ENCODE measurements around the gene SF3B1. TPM values are rescaled to one million over a fixed set of nuclear protein-coding genes. Genes with fewer than 3 reads are reported as not detected.

SF3B1 gene
- total and polyA plus RNA-seq, 2 of the 13 experiments (the other 11 are each of a cell fraction or from before 2014, with no cell fraction given) = 387 to 750 TPM

DNA sequence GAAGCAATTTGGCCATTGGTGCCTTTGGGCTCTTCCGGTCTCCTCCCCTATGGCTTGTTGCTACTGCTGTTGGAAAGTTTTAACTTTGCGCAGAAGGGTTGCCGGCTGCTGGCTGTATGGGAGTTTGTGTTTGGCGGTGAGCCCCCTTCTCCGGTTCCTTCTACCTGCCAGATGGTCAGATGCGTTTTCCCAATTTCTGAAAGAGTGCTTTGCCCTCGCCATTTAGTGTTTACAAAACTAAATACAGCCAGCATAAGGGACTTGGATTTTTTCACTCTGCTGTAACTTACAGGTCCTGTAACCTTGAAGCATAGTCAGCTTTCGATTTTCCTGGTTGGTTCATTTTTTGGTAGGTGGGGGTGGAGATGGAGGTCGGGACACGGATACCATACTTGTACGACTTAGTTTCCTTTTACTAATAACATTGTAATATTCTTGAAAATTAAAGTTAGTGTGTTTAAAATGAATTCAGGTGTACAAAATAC is 19.1 kb upstream of the SF3B1 start (continued):
- TF ChIP-seq PREB (CRISPR knock-in tag; IDR thresholded peaks at IDR 0.05) (no peak), ZNF20 (CRISPR knock-in tag; IDR thresholded peaks at IDR 0.05) (no peak; the same call in 1 of the 2 replicates), HMG20B (CRISPR knock-in tag; conservative IDR thresholded peaks at IDR 0.05) (no peak), KMT2B (CRISPR knock-in tag; IDR thresholded peaks at IDR 0.05) (peak; percentile 79; the same call in 1 of the 2 replicates), SP1 (IDR thresholded peaks at IDR 0.05) (no peak), SP1 (CRISPR knock-in tag; IDR thresholded peaks at IDR 0.05) (no peak), ZNF383 (CRISPR knock-in tag; IDR thresholded peaks at IDR 0.05; ENCODE audit: borderline replicate concordance) (no peak), NFE2L1 (CRISPR knock-in tag; IDR thresholded peaks at IDR 0.05; ENCODE audit: borderline replicate concordance) (no peak), MIXL1 (CRISPR knock-in tag; IDR thresholded peaks at IDR 0.05) (peak; percentile 42; the same call in 1 of the 2 replicates), ZNF292 (CRISPR knock-in tag; IDR thresholded peaks at IDR 0.05; ENCODE audit: borderline replicate concordance, low read depth) (peak; percentile 27; the same call in 1 of the 2 replicates), CHD2 (IDR thresholded peaks at IDR 0.05; ENCODE audit: low read depth, low read length) (no peak), ZFP36 (IDR thresholded peaks at IDR 0.05; ENCODE audit: borderline replicate concordance, low read depth, low read length, partially characterized antibody) (no peak), GATAD2A (CRISPR knock-in tag; IDR thresholded peaks at IDR 0.05) (peak; percentile 29; the same call in 1 of the 2 replicates), ZNF446 (CRISPR knock-in tag; IDR thresholded peaks at IDR 0.05) (no peak), NAIF1 (CRISPR knock-in tag; IDR thresholded peaks at IDR 0.05; ENCODE audit: borderline replicate concordance) (no peak), NFRKB (IDR thresholded peaks at IDR 0.05) (no peak), RCOR2 (CRISPR knock-in tag; IDR thresholded peaks at IDR 0.05) (no peak)
- TF ChIP-seq, protein P1, sequence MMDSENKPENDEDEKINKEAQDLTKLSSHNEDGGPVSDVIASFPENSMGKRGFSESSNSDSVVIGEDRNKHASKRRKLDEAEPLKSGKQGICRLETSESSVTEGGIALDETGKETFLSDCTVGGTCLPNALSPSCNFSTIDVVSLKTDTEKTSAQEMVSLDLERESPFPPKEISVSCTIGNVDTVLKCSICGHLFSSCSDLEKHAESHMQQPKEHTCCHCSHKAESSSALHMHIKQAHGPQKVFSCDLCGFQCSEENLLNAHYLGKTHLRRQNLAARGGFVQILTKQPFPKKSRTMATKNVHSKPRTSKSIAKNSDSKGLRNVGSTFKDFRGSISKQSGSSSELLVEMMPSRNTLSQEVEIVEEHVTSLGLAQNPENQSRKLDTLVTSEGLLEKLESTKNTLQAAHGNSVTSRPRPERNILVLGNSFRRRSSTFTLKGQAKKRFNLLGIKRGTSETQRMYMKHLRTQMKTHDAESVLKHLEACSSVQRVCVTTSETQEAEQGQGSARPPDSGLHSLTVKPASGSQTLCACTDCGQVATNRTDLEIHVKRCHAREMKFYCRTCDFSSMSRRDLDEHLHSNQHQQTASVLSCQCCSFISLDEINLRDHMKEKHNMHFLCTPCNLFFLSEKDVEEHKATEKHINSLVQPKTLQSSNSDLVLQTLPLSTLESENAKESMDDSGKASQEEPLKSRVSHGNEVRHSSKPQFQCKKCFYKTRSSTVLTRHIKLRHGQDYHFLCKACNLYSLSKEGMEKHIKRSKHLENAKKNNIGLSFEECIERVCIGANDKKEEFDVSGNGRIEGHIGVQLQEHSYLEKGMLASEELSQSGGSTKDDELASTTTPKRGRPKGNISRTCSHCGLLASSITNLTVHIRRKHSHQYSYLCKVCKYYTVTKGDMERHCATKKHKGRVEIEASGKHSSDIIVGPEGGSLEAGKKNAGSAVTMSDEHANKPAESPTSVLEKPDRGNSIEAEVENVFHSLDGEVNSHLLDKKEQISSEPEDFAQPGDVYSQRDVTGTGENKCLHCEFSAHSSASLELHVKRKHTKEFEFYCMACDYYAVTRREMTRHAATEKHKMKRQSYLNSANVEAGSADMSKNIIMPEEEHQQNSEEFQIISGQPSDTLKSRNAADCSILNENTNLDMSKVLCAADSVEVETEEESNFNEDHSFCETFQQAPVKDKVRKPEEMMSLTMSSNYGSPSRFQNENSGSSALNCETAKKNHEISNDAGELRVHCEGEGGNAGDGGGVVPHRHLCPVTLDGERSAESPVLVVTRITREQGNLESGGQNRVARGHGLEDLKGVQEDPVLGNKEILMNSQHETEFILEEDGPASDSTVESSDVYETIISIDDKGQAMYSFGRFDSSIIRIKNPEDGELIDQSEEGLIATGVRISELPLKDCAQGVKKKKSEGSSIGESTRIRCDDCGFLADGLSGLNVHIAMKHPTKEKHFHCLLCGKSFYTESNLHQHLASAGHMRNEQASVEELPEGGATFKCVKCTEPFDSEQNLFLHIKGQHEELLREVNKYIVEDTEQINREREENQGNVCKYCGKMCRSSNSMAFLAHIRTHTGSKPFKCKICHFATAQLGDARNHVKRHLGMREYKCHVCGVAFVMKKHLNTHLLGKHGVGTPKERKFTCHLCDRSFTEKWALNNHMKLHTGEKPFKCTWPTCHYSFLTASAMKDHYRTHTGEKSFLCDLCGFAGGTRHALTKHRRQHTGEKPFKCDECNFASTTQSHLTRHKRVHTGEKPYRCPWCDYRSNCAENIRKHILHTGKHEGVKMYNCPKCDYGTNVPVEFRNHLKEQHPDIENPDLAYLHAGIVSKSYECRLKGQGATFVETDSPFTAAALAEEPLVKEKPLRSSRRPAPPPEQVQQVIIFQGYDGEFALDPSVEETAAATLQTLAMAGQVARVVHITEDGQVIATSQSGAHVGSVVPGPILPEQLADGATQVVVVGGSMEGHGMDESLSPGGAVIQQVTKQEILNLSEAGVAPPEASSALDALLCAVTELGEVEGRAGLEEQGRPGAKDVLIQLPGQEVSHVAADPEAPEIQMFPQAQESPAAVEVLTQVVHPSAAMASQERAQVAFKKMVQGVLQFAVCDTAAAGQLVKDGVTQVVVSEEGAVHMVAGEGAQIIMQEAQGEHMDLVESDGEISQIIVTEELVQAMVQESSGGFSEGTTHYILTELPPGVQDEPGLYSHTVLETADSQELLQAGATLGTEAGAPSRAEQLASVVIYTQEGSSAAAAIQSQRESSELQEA (CRISPR knock-in tag; IDR thresholded peaks at IDR 0.05; ENCODE audit: not compliant biosample characterization) = no peak
- TF ChIP-seq, protein P2, sequence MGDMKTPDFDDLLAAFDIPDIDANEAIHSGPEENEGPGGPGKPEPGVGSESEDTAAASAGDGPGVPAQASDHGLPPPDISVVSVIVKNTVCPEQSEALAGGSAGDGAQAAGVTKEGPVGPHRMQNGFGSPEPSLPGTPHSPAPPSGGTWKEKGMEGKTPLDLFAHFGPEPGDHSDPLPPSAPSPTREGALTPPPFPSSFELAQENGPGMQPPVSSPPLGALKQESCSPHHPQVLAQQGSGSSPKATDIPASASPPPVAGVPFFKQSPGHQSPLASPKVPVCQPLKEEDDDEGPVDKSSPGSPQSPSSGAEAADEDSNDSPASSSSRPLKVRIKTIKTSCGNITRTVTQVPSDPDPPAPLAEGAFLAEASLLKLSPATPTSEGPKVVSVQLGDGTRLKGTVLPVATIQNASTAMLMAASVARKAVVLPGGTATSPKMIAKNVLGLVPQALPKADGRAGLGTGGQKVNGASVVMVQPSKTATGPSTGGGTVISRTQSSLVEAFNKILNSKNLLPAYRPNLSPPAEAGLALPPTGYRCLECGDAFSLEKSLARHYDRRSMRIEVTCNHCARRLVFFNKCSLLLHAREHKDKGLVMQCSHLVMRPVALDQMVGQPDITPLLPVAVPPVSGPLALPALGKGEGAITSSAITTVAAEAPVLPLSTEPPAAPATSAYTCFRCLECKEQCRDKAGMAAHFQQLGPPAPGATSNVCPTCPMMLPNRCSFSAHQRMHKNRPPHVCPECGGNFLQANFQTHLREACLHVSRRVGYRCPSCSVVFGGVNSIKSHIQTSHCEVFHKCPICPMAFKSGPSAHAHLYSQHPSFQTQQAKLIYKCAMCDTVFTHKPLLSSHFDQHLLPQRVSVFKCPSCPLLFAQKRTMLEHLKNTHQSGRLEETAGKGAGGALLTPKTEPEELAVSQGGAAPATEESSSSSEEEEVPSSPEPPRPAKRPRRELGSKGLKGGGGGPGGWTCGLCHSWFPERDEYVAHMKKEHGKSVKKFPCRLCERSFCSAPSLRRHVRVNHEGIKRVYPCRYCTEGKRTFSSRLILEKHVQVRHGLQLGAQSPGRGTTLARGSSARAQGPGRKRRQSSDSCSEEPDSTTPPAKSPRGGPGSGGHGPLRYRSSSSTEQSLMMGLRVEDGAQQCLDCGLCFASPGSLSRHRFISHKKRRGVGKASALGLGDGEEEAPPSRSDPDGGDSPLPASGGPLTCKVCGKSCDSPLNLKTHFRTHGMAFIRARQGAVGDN (CRISPR knock-in tag; IDR thresholded peaks at IDR 0.05) = no peak
